Stimulated activated naive CD8-positive, alpha-beta T cell treated with anti-CD3 and anti-CD28 coated beads, Interleukin-15, amount 100 ng/mL, for 72 hours (primary cell): Measurements from ENCODE around the gene IGSF11.

Experiments used
- ATAC-seq: fragments of 150-1000 bp; cut with Tn5 transposase; 2 replicates; pipeline ENCODE4 v1.10.0; 2021; ENCODE audit warnings: mild to moderate bottlenecking, moderate library complexity
- DNase-seq, 2 donors: peaks; one replicate each; pipeline ENCODE4 v3.0.0; 2021 to 2022
- H3K27ac Mint-ChIP-seq, 2 donors: one replicate each; pipeline ENCODE4 v1.8.0; 2022; ENCODE audit warnings: mild to moderate bottlenecking in 2 of 2, mixed read lengths in 2 of 2, moderate library complexity in 2 of 2
- H3K27me3 Mint-ChIP-seq: one replicate; pipeline ENCODE4 v1.8.0; 2022; ENCODE audit warnings: mixed read lengths
- H3K4me1 Mint-ChIP-seq: one replicate; pipeline ENCODE4 v1.8.0; 2022; ENCODE audit warnings: mild to moderate bottlenecking, mixed read lengths
- H3K4me3 Mint-ChIP-seq, 2 donors: one replicate each; pipeline ENCODE4 v1.8.0; 2022; ENCODE audit warnings: mild to moderate bottlenecking in 2 of 2, mixed read lengths in 2 of 2, moderate library complexity in 1 of 2
- H3K9me3 Mint-ChIP-seq, 2 donors: one replicate each; pipeline ENCODE4 v1.8.0; 2022; ENCODE audit warnings: mixed read lengths in 2 of 2

Gene IGSF11

GRCh38 chr3:118942671-118943070, 92.0 kb downstream of the IGSF11 start:
- Mint-ChIP-seq H3K4me1 (peaks cover 37% of the 10 kb centered on the region), H3K9me3 (no peaks in the 10 kb centered on the region), H3K4me3 (peak overlapping the region; percentile 8 to 43), H3K27me3 (no peaks in the 10 kb centered on the region), H3K27ac (no peak overlapping the region)
- DNase-seq, result no peak
- ATAC-seq, result no peak

- Mint-ChIP-seq H3K9me3 (no peaks in the 10 kb centered on the region), H3K4me1 (peaks cover 38% of the 10 kb centered on the region), H3K27me3 (no peaks in the 10 kb centered on the region), H3K4me3 (peak overlapping the region; percentile 8 to 43), H3K27ac (peak overlapping the region in 1 of 2 donors; percentile 15)
- DNase-seq (no peak), ATAC-seq (no peak)
These were observed 92.5 kb downstream of the IGSF11 start for GRCh38 chr3:118942195-118942594.

GRCh38 chr3:118941236-118941635, 93.4 kb downstream of the IGSF11 start:
- Mint-ChIP-seq H3K4me3 (no peak overlapping the region), H3K27ac (no peak overlapping the region), H3K4me1 (peaks cover 38% of the 10 kb centered on the region), H3K9me3 (no peaks in the 10 kb centered on the region), H3K27me3 (no peaks in the 10 kb centered on the region)
- ATAC-seq (peak; percentile 63), DNase-seq (no peak)

- ATAC-seq (peak; percentile 84), DNase-seq (no peak)
- Mint-ChIP-seq H3K4me3 (peak overlapping the region; percentile 37 to 50), H3K9me3 (no peaks in the 10 kb centered on the region), H3K27me3 (no peaks in the 10 kb centered on the region), H3K27ac (peak overlapping the region in 1 of 2 donors; percentile 75), H3K4me1 (peaks cover 32% of the 10 kb centered on the region)
These were observed 96.3 kb downstream of the IGSF11 start for GRCh38 chr3:118938183-118938961.

GRCh38 chr3:118936811-118937210, 97.8 kb downstream of the IGSF11 start:
- peaks cover 29% of the 10 kb centered on the region for H3K4me1 Mint-ChIP-seq
- no peak overlapping the region for H3K27ac Mint-ChIP-seq
- no peak for DNase-seq
- no peak overlapping the region for H3K4me3 Mint-ChIP-seq
- H3K27me3 Mint-ChIP-seq, result no peaks in the 10 kb centered on the region
- H3K9me3 Mint-ChIP-seq, result no peaks in the 10 kb centered on the region
- ATAC-seq, result no peak

- Mint-ChIP-seq H3K4me3 (peak overlapping the region in 1 of 2 donors; percentile 13), H3K27ac (peak overlapping the region in 1 of 2 donors; percentile 64), H3K9me3 (no peaks in the 10 kb centered on the region), H3K27me3 (no peaks in the 10 kb centered on the region), H3K4me1 (peaks cover 15% of the 10 kb centered on the region)
- ATAC-seq (peak; percentile 50), DNase-seq (no peak)
These were observed 101.7 kb downstream of the IGSF11 start for GRCh38 chr3:118932822-118933558.

GRCh38 chr3:118931996-118932395, 102.7 kb downstream of the IGSF11 start:
- Mint-ChIP-seq H3K27ac (peak overlapping the region in 1 of 2 donors; percentile 64), H3K4me3 (no peak overlapping the region), H3K9me3 (no peaks in the 10 kb centered on the region), H3K4me1 (peaks cover 9% of the 10 kb centered on the region), H3K27me3 (no peaks in the 10 kb centered on the region)
- DNase-seq, result no peak
- ATAC-seq, result no peak

- no peak overlapping the region for H3K27ac Mint-ChIP-seq
- no peaks in the 10 kb centered on the region for H3K27me3 Mint-ChIP-seq
- H3K4me1 Mint-ChIP-seq, result peaks cover 4% of the 10 kb centered on the region
- no peaks in the 10 kb centered on the region for H3K9me3 Mint-ChIP-seq
- no peak for DNase-seq
- H3K4me3 Mint-ChIP-seq, result no peak overlapping the region
- ATAC-seq, result no peak
These were observed 107.2 kb downstream of the IGSF11 start for GRCh38 chr3:118927449-118927848.

- H3K4me3 Mint-ChIP-seq, result no peak overlapping the region
- ATAC-seq (no peak), DNase-seq (no peak)
- no peak overlapping the region for H3K27ac Mint-ChIP-seq
- no peaks in the 10 kb centered on the region for H3K4me1 Mint-ChIP-seq
- H3K9me3 Mint-ChIP-seq, result no peaks in the 10 kb centered on the region
- no peaks in the 10 kb centered on the region for H3K27me3 Mint-ChIP-seq
These were observed 122.5 kb downstream of the IGSF11 start for GRCh38 chr3:118912188-118912587.

- Mint-ChIP-seq H3K27me3 (no peaks in the 10 kb centered on the region), H3K4me3 (no peak overlapping the region), H3K9me3 (no peaks in the 10 kb centered on the region), H3K27ac (no peak overlapping the region), H3K4me1 (no peaks in the 10 kb centered on the region)
- ATAC-seq (no peak), DNase-seq (no peak)
These were observed 124.3 kb downstream of the IGSF11 start for GRCh38 chr3:118910332-118910731.

- Mint-ChIP-seq H3K9me3 (no peaks in the 10 kb centered on the region), H3K27ac (no peak overlapping the region), H3K4me1 (no peaks in the 10 kb centered on the region), H3K27me3 (no peaks in the 10 kb centered on the region), H3K4me3 (no peak overlapping the region)
- DNase-seq, result no peak
- ATAC-seq, result no peak
These were observed 124.9 kb downstream of the IGSF11 start for GRCh38 chr3:118909763-118910162.

- Mint-ChIP-seq H3K4me3 (no peak overlapping the region), H3K27me3 (no peaks in the 10 kb centered on the region), H3K9me3 (no peaks in the 10 kb centered on the region), H3K27ac (no peak overlapping the region), H3K4me1 (no peaks in the 10 kb centered on the region)
- DNase-seq (no peak), ATAC-seq (no peak)
These were observed 126.7 kb downstream of the IGSF11 start for GRCh38 chr3:118907909-118908308.

GRCh38 chr3:118900737-118901525, 133.7 kb downstream of the IGSF11 start:
- peak; percentile 56 for ATAC-seq
- H3K4me1 Mint-ChIP-seq, result peaks cover 5% of the 10 kb centered on the region

GRCh38 chr3:118890206-118890605, 144.4 kb downstream of the IGSF11 start:
- Mint-ChIP-seq H3K4me3 (no peak overlapping the region), H3K27me3 (no peaks in the 10 kb centered on the region), H3K4me1 (peaks cover 6% of the 10 kb centered on the region), H3K27ac (no peak overlapping the region), H3K9me3 (no peaks in the 10 kb centered on the region)
- no peak for DNase-seq
- ATAC-seq, result no peak

More at GRCh38 chr3:118900737-118901525, 133.7 kb downstream of the IGSF11 start:
- no peak overlapping the region for H3K27ac Mint-ChIP-seq
- H3K9me3 Mint-ChIP-seq, result no peaks in the 10 kb centered on the region
- H3K27me3 Mint-ChIP-seq, result peaks cover 2% of the 10 kb centered on the region
- no peak for DNase-seq
- H3K4me3 Mint-ChIP-seq, result no peak overlapping the region

- no peaks in the 10 kb centered on the region for H3K27me3 Mint-ChIP-seq
- DNase-seq (no peak), ATAC-seq (no peak)
- H3K4me1 Mint-ChIP-seq, result peaks cover 6% of the 10 kb centered on the region
- no peak overlapping the region for H3K27ac Mint-ChIP-seq
- H3K4me3 Mint-ChIP-seq, result no peak overlapping the region
- H3K9me3 Mint-ChIP-seq, result no peaks in the 10 kb centered on the region
These were observed 145.0 kb downstream of the IGSF11 start for GRCh38 chr3:118889691-118890090.
